ENCODE measurements around the gene RNF2.
A peak's percentile ranks its signal among the peaks of the same experiment; 100 is the strongest.

RNF2 gene

DNA sequence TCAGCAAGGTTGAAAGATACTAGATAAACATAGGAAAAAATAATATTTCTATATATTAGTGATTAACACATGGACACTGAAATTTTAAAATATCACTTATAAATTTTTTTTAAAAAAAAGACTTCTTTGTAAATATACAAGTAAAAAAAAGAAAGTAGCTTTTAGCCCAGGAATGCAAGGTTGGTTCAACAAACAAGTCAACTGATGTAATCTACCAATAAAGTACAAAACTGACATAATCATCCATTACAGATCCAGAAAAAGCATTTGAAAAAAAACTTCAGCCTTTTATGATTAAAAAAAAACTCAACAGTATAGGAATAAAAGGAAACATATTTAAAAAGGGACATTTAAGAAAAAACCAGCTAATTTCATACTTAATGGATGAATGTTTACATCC, 63.0 kb downstream of the RNF2 start:
- TF ChIP-seq POU2F2 (IDR thresholded peaks at IDR 0.05; ENCODE audit: low read depth, low read length): no peak
- no peak for TF ChIP-seq POLR2A (IDR thresholded peaks at IDR 0.05; ENCODE audit: low read depth, low read length)
- no peak for TF ChIP-seq SPI1 (IDR thresholded peaks at IDR 0.05; ENCODE audit: low read depth, low read length)
- no peak for TF ChIP-seq TAF1 (IDR thresholded peaks at IDR 0.05; ENCODE audit: low read depth, low read length)
- no peak for TF ChIP-seq PAX5 (IDR thresholded peaks at IDR 0.05; ENCODE audit: insufficient read depth, low read length, severe bottlenecking)
- no peak for TF ChIP-seq POLR2AphosphoS5 (IDR thresholded peaks at IDR 0.05; ENCODE audit: low read depth, low read length)
- DNase-seq (ENCODE audit: insufficient read length, low spot score) (no peak), FAIRE-seq (no peak)

DNA sequence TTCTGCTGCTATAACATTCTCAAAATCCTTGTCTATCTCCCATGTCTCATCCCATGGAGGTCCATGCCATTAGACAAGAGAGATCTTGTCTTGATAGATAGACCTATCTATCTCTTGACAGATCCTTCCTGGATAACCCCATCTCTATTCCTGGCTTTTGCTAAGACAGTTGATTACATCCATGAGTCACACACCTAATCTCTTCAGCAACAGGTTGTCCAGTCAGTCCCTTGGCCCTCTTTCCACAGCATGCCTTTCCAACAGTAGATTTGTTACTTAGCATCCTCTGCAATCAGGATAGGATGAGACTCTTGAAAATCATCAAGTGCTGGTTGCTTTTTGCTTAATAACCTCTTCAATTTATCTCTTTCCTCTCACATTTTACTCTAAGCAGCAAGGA, 64.8 kb downstream of the RNF2 start:
- TF ChIP-seq POU2F2 (IDR thresholded peaks at IDR 0.05; ENCODE audit: low read depth, low read length): no peak
- no peak for TF ChIP-seq POLR2AphosphoS5 (IDR thresholded peaks at IDR 0.05; ENCODE audit: low read depth, low read length)
- TF ChIP-seq POLR2A (IDR thresholded peaks at IDR 0.05; ENCODE audit: low read depth, low read length): no peak
- TF ChIP-seq SPI1 (IDR thresholded peaks at IDR 0.05; ENCODE audit: low read depth, low read length): no peak
- TF ChIP-seq TAF1 (IDR thresholded peaks at IDR 0.05; ENCODE audit: low read depth, low read length): no peak
- TF ChIP-seq PAX5 (IDR thresholded peaks at IDR 0.05; ENCODE audit: insufficient read depth, low read length, severe bottlenecking): no peak
- DNase-seq (ENCODE audit: insufficient read length, low spot score) (no peak), FAIRE-seq (no peak)

DNA sequence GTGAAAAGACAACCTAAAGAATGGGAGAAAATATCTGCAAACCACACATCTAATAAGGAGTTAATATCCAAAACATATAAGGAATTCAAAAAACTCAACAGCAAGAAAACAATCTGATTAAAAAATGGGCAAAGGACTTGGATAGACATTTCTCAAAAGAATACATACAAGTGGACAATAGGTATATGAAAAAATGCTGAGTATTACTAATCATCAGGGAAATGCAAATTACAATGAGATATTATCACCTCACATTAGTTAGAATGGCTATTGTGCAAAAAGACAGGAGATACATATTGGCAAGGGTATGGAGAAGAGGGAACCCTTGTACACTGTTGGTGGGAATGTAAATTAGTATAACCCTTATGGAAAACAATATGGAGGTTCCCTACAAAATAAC, 66.5 kb downstream of the RNF2 start:
- FAIRE-seq (peak; percentile 41), DNase-seq (ENCODE audit: insufficient read length, low spot score) (no peak)
- no peak for TF ChIP-seq POU2F2 (IDR thresholded peaks at IDR 0.05; ENCODE audit: low read depth, low read length)
- no peak for TF ChIP-seq POLR2AphosphoS5 (IDR thresholded peaks at IDR 0.05; ENCODE audit: low read depth, low read length)
- TF ChIP-seq TAF1 (IDR thresholded peaks at IDR 0.05; ENCODE audit: low read depth, low read length): no peak
- no peak for TF ChIP-seq PAX5 (IDR thresholded peaks at IDR 0.05; ENCODE audit: insufficient read depth, low read length, severe bottlenecking)
- no peak for TF ChIP-seq POLR2A (IDR thresholded peaks at IDR 0.05; ENCODE audit: low read depth, low read length)
- TF ChIP-seq SPI1 (IDR thresholded peaks at IDR 0.05; ENCODE audit: low read depth, low read length): no peak

DNA sequence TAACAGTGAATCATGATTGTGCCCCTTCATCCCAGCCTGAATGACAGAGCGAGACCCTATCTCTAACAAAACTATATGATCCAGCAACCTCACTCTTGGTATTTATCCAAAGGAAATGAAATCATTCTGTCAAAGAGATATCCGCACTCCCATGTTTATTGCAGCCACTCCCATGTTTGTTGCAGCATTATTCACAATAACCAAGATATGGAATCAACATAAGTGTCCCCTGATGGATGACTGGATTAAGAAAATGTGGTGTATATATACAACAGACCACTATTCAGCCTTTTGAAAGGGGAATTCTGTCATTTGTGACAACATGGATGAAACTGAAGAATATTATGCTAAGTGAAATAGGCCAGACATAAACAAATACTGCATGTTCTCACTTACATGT, 67.0 kb downstream of the RNF2 start:
- FAIRE-seq (peak; percentile 48), DNase-seq (ENCODE audit: insufficient read length, low spot score) (no peak)
- TF ChIP-seq SPI1 (IDR thresholded peaks at IDR 0.05; ENCODE audit: low read depth, low read length) (no peak), POLR2AphosphoS5 (IDR thresholded peaks at IDR 0.05; ENCODE audit: low read depth, low read length) (no peak), POLR2A (IDR thresholded peaks at IDR 0.05; ENCODE audit: low read depth, low read length) (no peak)

DNA sequence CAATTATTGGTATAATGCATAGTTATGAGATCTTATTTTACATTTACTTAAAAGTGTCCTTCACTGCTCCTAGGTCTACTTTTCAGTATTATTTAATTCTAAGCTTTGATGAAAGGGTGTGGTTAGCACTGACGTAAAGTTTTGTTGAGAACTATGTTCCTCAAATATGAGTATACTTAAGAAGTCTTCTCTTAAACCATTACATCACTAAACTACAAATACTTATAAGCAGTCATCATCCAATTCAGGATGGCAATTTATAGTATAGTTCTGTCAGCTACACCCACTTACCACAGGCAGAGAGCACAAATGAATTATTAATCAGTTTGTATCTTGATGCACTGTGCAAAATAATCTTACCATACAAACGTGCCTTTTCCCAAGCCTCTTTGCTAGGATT, 84.3 kb downstream of the RNF2 start:
- FAIRE-seq: no peak

DNA sequence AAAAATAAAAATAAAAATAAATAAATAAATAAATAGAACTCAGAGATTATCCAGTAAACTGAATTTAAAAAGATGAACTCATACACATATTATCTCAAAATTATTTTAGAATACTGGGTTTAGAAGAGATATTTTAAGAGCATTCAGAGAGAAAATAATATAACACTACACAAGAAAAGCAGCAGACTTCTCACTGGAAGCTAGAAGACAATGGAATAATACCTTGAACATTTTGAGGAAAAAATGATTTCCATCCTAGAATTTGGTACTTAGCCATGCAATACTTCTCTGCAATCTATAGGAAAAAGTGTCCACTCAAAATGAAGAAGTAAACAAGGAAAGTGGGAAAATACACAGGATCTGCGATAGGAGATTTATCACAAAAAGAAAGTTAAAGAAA, 87.2 kb downstream of the RNF2 start:
- no peak for DNase-seq (ENCODE audit: insufficient read length, low spot score)
- no peak for TF ChIP-seq POLR2A (IDR thresholded peaks at IDR 0.05; ENCODE audit: low read depth, low read length)
- no peak for FAIRE-seq

More for the DNA sequence above, 84.3 kb downstream of the RNF2 start:
- TF ChIP-seq PAX5 (IDR thresholded peaks at IDR 0.05; ENCODE audit: insufficient read depth, low read length, severe bottlenecking) (no peak), POLR2AphosphoS5 (IDR thresholded peaks at IDR 0.05; ENCODE audit: low read depth, low read length) (no peak)
- DNase-seq (ENCODE audit: insufficient read length, low spot score): no peak

DNA sequence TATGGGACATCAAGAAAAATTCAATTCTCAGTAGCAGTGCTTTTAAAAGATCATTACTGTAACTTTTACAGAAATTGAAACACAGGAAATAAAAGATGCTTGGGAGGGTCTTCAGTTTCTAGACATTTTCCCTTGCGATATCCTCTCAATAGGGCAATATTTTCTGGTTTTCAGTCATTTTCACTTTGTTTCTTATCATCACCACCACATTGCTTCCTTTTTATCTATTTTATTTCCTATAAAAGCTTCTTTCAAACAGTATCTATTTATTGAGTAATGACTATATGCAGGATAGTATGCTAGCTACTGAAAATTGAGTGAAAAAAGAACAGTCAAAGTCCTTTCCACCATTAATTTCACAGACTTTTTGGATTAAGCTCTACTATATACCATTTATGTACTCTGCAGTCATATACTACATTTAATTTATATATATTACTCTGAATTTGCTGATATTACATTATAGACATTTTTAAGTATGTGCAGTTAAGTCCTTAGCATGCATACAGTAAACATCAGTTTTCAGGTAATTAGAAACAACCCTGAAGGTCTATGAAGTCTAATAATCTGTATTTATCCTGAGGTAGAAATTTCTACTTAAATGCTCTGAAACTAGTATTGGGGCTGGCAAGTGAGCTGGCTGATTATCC, 92.7 kb downstream of the RNF2 start:
- FAIRE-seq: no peak
- no peak for DNase-seq (ENCODE audit: insufficient read length, low spot score)
- TF ChIP-seq PAX5 (IDR thresholded peaks at IDR 0.05; ENCODE audit: insufficient read depth, low read length, severe bottlenecking) (no peak), TAF1 (IDR thresholded peaks at IDR 0.05; ENCODE audit: low read depth, low read length) (no peak), SPI1 (IDR thresholded peaks at IDR 0.05; ENCODE audit: low read depth, low read length) (no peak), POU2F2 (IDR thresholded peaks at IDR 0.05; ENCODE audit: low read depth, low read length) (no peak), POLR2A (IDR thresholded peaks at IDR 0.05; ENCODE audit: low read depth, low read length) (no peak)

DNA sequence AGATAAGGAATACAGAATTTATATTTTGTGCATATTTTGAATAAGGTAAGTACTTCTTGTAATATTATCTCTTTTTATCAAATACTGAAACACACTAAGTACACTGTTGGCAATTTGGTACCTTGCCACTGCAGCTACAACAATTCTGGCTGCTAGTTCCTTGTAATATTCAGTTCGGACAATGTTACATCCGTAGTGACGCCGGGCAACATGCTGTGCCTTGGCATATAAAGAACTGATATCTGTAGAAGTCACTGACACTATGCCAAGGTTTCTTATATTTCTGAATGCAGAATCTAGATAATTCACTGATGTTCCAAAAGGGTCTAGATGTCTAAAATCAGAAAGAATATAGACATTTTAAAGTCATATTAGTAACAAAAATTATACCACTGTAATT, 93.9 kb downstream of the RNF2 start:
- no peak for TF ChIP-seq POLR2AphosphoS5 (IDR thresholded peaks at IDR 0.05; ENCODE audit: low read depth, low read length)
- no peak for TF ChIP-seq TAF1 (IDR thresholded peaks at IDR 0.05; ENCODE audit: low read depth, low read length)
- TF ChIP-seq POLR2A (IDR thresholded peaks at IDR 0.05; ENCODE audit: low read depth, low read length): no peak
- FAIRE-seq (no peak), DNase-seq (ENCODE audit: insufficient read length, low spot score) (no peak)

DNA sequence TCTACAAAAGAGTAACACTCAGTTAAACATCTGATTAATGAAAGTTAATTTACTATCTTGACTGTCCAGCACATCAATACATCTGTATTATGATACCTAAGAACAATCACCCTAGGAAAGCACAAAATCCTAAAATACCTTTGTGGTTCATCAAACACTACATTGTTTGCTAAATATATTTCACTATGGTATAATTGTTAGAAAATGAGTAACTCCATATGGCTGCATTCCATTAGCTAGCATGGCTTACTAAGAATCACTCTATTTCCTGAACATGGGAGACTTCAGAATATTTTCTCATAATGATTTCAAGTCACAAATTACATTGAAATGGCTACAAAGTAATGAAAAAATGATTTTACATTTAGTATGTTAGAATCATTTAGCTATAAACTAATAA, 98.9 kb downstream of the RNF2 start:
- DNase-seq (ENCODE audit: insufficient read length, low spot score) (no peak), FAIRE-seq (no peak)
- TF ChIP-seq POLR2A (IDR thresholded peaks at IDR 0.05; ENCODE audit: low read depth, low read length): no peak
- no peak for TF ChIP-seq SPI1 (IDR thresholded peaks at IDR 0.05; ENCODE audit: low read depth, low read length)
- TF ChIP-seq TAF1 (IDR thresholded peaks at IDR 0.05; ENCODE audit: low read depth, low read length): no peak
- no peak for TF ChIP-seq PAX5 (IDR thresholded peaks at IDR 0.05; ENCODE audit: insufficient read depth, low read length, severe bottlenecking)
- TF ChIP-seq POLR2AphosphoS5 (IDR thresholded peaks at IDR 0.05; ENCODE audit: low read depth, low read length): no peak
- no peak for TF ChIP-seq POU2F2 (IDR thresholded peaks at IDR 0.05; ENCODE audit: low read depth, low read length)

DNA sequence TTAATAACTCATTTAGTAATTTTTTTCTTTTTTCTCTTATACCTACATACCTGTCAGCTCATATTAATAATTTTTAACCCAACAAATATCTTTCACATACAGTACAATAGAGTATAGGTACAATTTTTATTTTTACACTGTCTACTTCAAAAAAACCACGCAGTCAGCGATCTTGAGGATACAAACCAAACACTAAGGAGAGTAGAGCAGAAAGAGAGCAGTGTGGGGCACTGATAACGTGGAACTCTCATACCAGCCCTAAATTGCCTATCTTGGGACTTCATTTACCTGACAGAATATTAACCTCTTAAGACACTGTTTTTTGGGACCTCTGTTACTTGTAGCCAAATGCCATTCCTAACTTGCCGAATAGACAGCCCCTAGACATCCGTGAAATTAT, 105.9 kb downstream of the RNF2 start:
- FAIRE-seq: no peak
- no peak for TF ChIP-seq POLR2A (IDR thresholded peaks at IDR 0.05; ENCODE audit: low read depth, low read length)
- TF ChIP-seq POU2F2 (IDR thresholded peaks at IDR 0.05; ENCODE audit: low read depth, low read length): no peak
- no peak for TF ChIP-seq POLR2AphosphoS5 (IDR thresholded peaks at IDR 0.05; ENCODE audit: low read depth, low read length)
- no peak for TF ChIP-seq TAF1 (IDR thresholded peaks at IDR 0.05; ENCODE audit: low read depth, low read length)
- no peak for TF ChIP-seq PAX5 (IDR thresholded peaks at IDR 0.05; ENCODE audit: insufficient read depth, low read length, severe bottlenecking)
- TF ChIP-seq SPI1 (IDR thresholded peaks at IDR 0.05; ENCODE audit: low read depth, low read length): no peak
- DNase-seq (ENCODE audit: insufficient read length, low spot score): no peak
